Rectal smooth muscle tissue (tissue), 1 donor: ENCODE measurements around the gene C1orf146.
"Not testable (repeated sequence)": the region's sequence is repeated elsewhere in the genome, so short reads cannot be mapped to it uniquely, and the experiment has no call there.

Source experiments
- H3K27ac ChIP-seq: one replicate; pipeline ENCODE4 v1.7.0; 2013; ENCODE audit warnings: low read depth, low read length, inconsistent platforms
- H3K27me3 ChIP-seq: one replicate; pipeline ENCODE4 v1.7.0; 2013; ENCODE audit warnings: low read length; ENCODE audit not compliant: control insufficient read depth, insufficient read depth
- H3K36me3 ChIP-seq: one replicate; pipeline ENCODE4 v1.7.0; 2013; ENCODE audit warnings: low read length; ENCODE audit not compliant: control insufficient read depth, insufficient read depth
- H3K4me1 ChIP-seq: one replicate; pipeline ENCODE4 v1.7.0; 2013; ENCODE audit warnings: low read length; ENCODE audit not compliant: control insufficient read depth, insufficient read depth
- H3K4me3 ChIP-seq: one replicate; pipeline ENCODE4 v1.7.0; 2013; ENCODE audit warnings: low read length
- H3K9ac ChIP-seq: one replicate; pipeline ENCODE4 v1.7.0; 2013; ENCODE audit warnings: low read length

The C1orf146 gene

GRCh38 chr1:92211166-92211565 is 6.5 kb upstream of the C1orf146 start:
- no peaks in the 10 kb centered on the region for H3K4me1 ChIP-seq
- no peak overlapping the region for H3K4me3 ChIP-seq
- no peak overlapping the region for H3K9ac ChIP-seq
- no peaks in the 10 kb centered on the region for H3K36me3 ChIP-seq
- H3K27ac ChIP-seq: no peak overlapping the region
- H3K27me3 ChIP-seq: no peaks in the 10 kb centered on the region

- H3K36me3 ChIP-seq: no peaks in the 10 kb centered on the region
- no peaks in the 10 kb centered on the region for H3K27me3 ChIP-seq
- no peak overlapping the region for H3K9ac ChIP-seq
- no peak overlapping the region for H3K4me3 ChIP-seq
- H3K4me1 ChIP-seq: no peaks in the 10 kb centered on the region
- H3K27ac ChIP-seq: no peak overlapping the region
These were observed 844 bp downstream of the C1orf146 start for GRCh38 chr1:92218559-92218958.

- H3K9ac ChIP-seq: no peak overlapping the region
- no peaks in the 10 kb centered on the region for H3K27me3 ChIP-seq
These were observed 1.3 kb downstream of the C1orf146 start for GRCh38 chr1:92219028-92219427.

GRCh38 chr1:92228401-92228800 is 10.7 kb downstream of the C1orf146 start:
- no peak overlapping the region for H3K4me3 ChIP-seq
- no peaks in the 10 kb centered on the region for H3K4me1 ChIP-seq
- no peaks in the 10 kb centered on the region for H3K36me3 ChIP-seq
- H3K9ac ChIP-seq: no peak overlapping the region
- H3K27ac ChIP-seq: no peak overlapping the region
- H3K27me3 ChIP-seq: no peaks in the 10 kb centered on the region

More at GRCh38 chr1:92219028-92219427, 1.3 kb downstream of the C1orf146 start:
- Histone ChIP-seq H3K4me1 (no peaks in the 10 kb centered on the region), H3K36me3 (no peaks in the 10 kb centered on the region), H3K27ac (no peak overlapping the region), H3K4me3 (no peak overlapping the region)

- no peaks in the 10 kb centered on the region for H3K27me3 ChIP-seq
- H3K36me3 ChIP-seq: no peaks in the 10 kb centered on the region
- H3K4me3 ChIP-seq: no peak overlapping the region
- H3K4me1 ChIP-seq: no peaks in the 10 kb centered on the region
- no peak overlapping the region for H3K9ac ChIP-seq
- H3K27ac ChIP-seq: no peak overlapping the region
These were observed 13.0 kb downstream of the C1orf146 start for GRCh38 chr1:92230736-92231135.

- Histone ChIP-seq H3K9ac (no peak overlapping the region), H3K4me3 (no peak overlapping the region), H3K27me3 (no peaks in the 10 kb centered on the region), H3K4me1 (no peaks in the 10 kb centered on the region), H3K36me3 (no peaks in the 10 kb centered on the region), H3K27ac (no peak overlapping the region)
These were observed 22.3 kb downstream of the C1orf146 start for GRCh38 chr1:92240034-92240433.

- H3K9ac ChIP-seq: no peak overlapping the region
- no peaks in the 10 kb centered on the region for H3K4me1 ChIP-seq
- no peak overlapping the region for H3K27ac ChIP-seq
- no peaks in the 10 kb centered on the region for H3K36me3 ChIP-seq
- H3K4me3 ChIP-seq: no peak overlapping the region
- no peaks in the 10 kb centered on the region for H3K27me3 ChIP-seq
These were observed 26.7 kb downstream of the C1orf146 start for GRCh38 chr1:92244376-92244775.

- not testable (repeated sequence) for H3K4me3 ChIP-seq, H3K36me3 ChIP-seq, H3K27me3 ChIP-seq, H3K27ac ChIP-seq, H3K4me1 ChIP-seq, H3K9ac ChIP-seq
These were observed 37.0 kb downstream of the C1orf146 start for GRCh38 chr1:92254714-92255113.

GRCh38 chr1:92259350-92259749 is 41.6 kb downstream of the C1orf146 start:
- Histone ChIP-seq H3K4me3 (no peak overlapping the region), H3K27me3 (no peaks in the 10 kb centered on the region), H3K36me3 (peaks cover 2% of the 10 kb centered on the region), H3K4me1 (no peaks in the 10 kb centered on the region), H3K27ac (no peak overlapping the region), H3K9ac (no peak overlapping the region)

- Histone ChIP-seq H3K27me3 (no peaks in the 10 kb centered on the region), H3K36me3 (peaks cover 2% of the 10 kb centered on the region), H3K4me3 (no peak overlapping the region), H3K27ac (no peak overlapping the region), H3K4me1 (no peaks in the 10 kb centered on the region), H3K9ac (no peak overlapping the region)
These were observed 44.8 kb downstream of the C1orf146 start for GRCh38 chr1:92262516-92262915.

GRCh38 chr1:92273039-92273438 is 55.3 kb downstream of the C1orf146 start:
- no peaks in the 10 kb centered on the region for H3K36me3 ChIP-seq
- H3K9ac ChIP-seq: no peak overlapping the region
- no peaks in the 10 kb centered on the region for H3K4me1 ChIP-seq
- no peaks in the 10 kb centered on the region for H3K27me3 ChIP-seq
- H3K4me3 ChIP-seq: no peak overlapping the region
- no peak overlapping the region for H3K27ac ChIP-seq

GRCh38 chr1:92274939-92275338 is 57.2 kb downstream of the C1orf146 start:
- Histone ChIP-seq H3K4me1 (no peaks in the 10 kb centered on the region), H3K9ac (no peak overlapping the region), H3K36me3 (peaks cover 4% of the 10 kb centered on the region), H3K4me3 (no peak overlapping the region), H3K27me3 (no peaks in the 10 kb centered on the region), H3K27ac (no peak overlapping the region)

GRCh38 chr1:92276082-92276481 is 58.4 kb downstream of the C1orf146 start:
- H3K4me1 ChIP-seq: no peaks in the 10 kb centered on the region
- H3K4me3 ChIP-seq: no peak overlapping the region
- H3K27ac ChIP-seq: no peak overlapping the region
- no peak overlapping the region for H3K9ac ChIP-seq
- H3K36me3 ChIP-seq: peaks cover 4% of the 10 kb centered on the region
- H3K27me3 ChIP-seq: no peaks in the 10 kb centered on the region
